Chondrocyte (in vitro differentiated cells): ENCODE measurements around the gene PLXNA4. TPM values are rescaled to one million over a fixed set of nuclear protein-coding genes. Genes with fewer than 3 reads are reported as not detected.

Source experiments
- DNase-seq: peaks from one replicate; pipeline ENCODE4 v3.0.0; 2021; ENCODE audit warnings: mixed read lengths, low spot score
- H3K27ac Mint-ChIP-seq: one replicate; pipeline ENCODE4 v1.8.0; 2021; ENCODE audit warnings: mild to moderate bottlenecking, moderate library complexity, mixed read lengths; ENCODE audit not compliant: unreplicated experiment
- H3K27me3 Mint-ChIP-seq: 2 replicates; pipeline ENCODE4 v1.8.0; 2021; ENCODE audit warnings: low read depth, mixed read lengths
- H3K36me3 Mint-ChIP-seq: 2 replicates; pipeline ENCODE4 v1.8.0; 2021; ENCODE audit warnings: low read depth, mixed read lengths
- H3K4me1 Mint-ChIP-seq: 2 replicates; pipeline ENCODE4 v1.8.0; 2021; ENCODE audit warnings: low read depth, mild to moderate bottlenecking, mixed read lengths
- H3K4me3 Mint-ChIP-seq: one replicate; pipeline ENCODE4 v1.8.0; 2021; ENCODE audit warnings: mild to moderate bottlenecking, moderate library complexity, mixed read lengths; ENCODE audit not compliant: unreplicated experiment
- H3K9me3 Mint-ChIP-seq: 2 replicates; pipeline ENCODE4 v1.8.0; 2021; ENCODE audit warnings: low read depth, mixed read lengths
- CTCF ChIP-seq: fragments of 200-600 bp; sonication (generic); IDR thresholded peaks from 2 replicates; pipeline ENCODE4 v1.5.0; 2021; ENCODE audit warnings: antibody characterized with exemption, mild to moderate bottlenecking, moderate library complexity
- total RNA-seq: library from RNA; stranded (reverse); gene quantifications from 3 replicates; pipeline ENCODE4 v1.2.1, GENCODE V29; 2021

PLXNA4 gene
- total RNA-seq, 1 donor from 2014 or later = 11.3 TPM

GRCh38 chr7:132240821-132241422 lies 335.3 kb downstream of the PLXNA4 start:
- Mint-ChIP-seq H3K27me3 (no peaks in the 10 kb centered on the region), H3K4me1 (peaks cover 3% of the 10 kb centered on the region), H3K4me3 (no peak overlapping the region), H3K36me3 (peaks cover 5% of the 10 kb centered on the region), H3K27ac (no peak overlapping the region), H3K9me3 (peaks cover 8% of the 10 kb centered on the region)
- DNase-seq = no peak
- no peak for TF ChIP-seq CTCF

DNA sequence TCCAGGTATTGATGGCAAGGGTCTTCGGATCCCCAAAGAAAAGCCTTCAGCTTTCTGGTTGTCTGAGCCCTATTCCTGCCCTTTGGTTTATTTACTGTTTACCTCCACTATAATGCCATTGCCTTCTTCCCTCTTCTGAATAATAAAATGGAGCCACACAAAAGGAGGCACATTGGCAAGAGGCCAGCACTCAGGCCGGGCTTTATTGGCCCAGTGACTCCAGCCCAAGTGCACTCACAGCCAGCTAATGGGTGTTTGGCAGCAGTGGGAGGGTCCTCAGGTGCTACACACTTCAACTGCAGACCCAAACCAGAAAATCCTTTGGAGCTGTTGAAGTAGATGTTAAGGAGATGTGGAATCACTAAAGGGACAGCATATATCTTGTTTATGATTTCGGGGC lies 336.0 kb downstream of the PLXNA4 start:
- no peak overlapping the region for H3K4me3 Mint-ChIP-seq
- peaks cover 2% of the 10 kb centered on the region for H3K9me3 Mint-ChIP-seq
- H3K27me3 Mint-ChIP-seq = no peaks in the 10 kb centered on the region
- H3K4me1 Mint-ChIP-seq = peaks cover 3% of the 10 kb centered on the region
- H3K36me3 Mint-ChIP-seq = peaks cover 5% of the 10 kb centered on the region
- H3K27ac Mint-ChIP-seq = no peak overlapping the region
- no peak for TF ChIP-seq CTCF
- no peak for DNase-seq

DNA sequence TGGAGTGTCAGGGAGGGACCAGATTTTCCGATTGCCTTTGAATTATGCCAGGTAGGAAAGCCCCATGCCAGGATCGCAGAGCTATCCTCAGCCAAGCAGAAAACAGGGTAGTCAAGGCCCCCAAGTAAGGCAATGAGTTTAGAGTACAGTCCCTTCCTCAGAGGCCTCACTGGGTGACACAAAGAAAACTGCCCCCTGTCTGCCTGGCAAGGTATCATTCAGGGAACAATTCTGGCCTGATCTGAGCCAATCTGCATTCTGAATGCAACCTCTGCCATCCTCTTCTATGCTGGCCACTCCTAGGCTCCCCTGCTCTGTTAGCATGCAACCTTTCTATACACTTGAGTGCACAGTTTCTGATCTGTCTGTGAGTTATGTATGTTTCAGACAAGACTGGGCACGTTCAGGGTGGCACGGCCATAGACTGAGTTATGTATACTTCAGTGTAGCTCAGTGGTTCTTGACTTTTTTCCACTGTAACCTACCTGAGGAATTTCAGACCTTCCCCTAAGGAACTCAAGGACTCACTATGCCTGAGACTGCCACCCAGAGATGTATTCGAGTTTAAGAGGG lies 336.8 kb downstream of the PLXNA4 start:
- Mint-ChIP-seq H3K36me3 (peaks cover 5% of the 10 kb centered on the region), H3K27me3 (no peaks in the 10 kb centered on the region), H3K27ac (no peak overlapping the region), H3K4me1 (peaks cover 6% of the 10 kb centered on the region), H3K9me3 (no peaks in the 10 kb centered on the region), H3K4me3 (no peak overlapping the region)
- no peak for DNase-seq
- TF ChIP-seq CTCF = no peak

DNA sequence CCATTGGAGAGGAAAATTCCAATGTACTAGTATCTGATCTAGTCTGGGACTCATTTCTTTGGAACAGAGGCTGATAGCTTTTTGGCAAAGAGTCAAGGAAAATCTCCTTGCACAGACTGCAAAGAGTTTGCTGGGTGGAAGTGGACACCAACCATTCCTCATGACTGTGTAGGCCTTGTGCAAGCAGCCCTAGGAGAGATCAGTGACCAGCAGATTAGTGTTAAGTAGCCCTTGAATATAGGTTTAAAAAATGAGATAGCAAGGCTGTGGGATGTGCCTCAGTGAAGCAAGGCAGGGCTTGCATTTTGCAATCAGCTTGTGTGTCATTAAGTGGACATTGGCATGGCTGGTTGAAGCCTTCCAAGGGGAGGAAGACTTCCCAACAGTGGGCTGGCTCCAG lies 341.6 kb downstream of the PLXNA4 start:
- peaks cover 4% of the 10 kb centered on the region for H3K4me1 Mint-ChIP-seq
- no peak for DNase-seq
- no peak for TF ChIP-seq CTCF

GRCh38 chr7:132232406-132232805 lies 343.9 kb downstream of the PLXNA4 start:
- H3K27me3 Mint-ChIP-seq = no peaks in the 10 kb centered on the region
- DNase-seq = no peak
- peaks cover 3% of the 10 kb centered on the region for H3K4me1 Mint-ChIP-seq
- no peak overlapping the region for H3K4me3 Mint-ChIP-seq
- no peak for TF ChIP-seq CTCF
- H3K9me3 Mint-ChIP-seq = no peaks in the 10 kb centered on the region
- H3K27ac Mint-ChIP-seq = no peak overlapping the region
- peaks cover 5% of the 10 kb centered on the region for H3K36me3 Mint-ChIP-seq

More for the DNA sequence above, 341.6 kb downstream of the PLXNA4 start:
- H3K36me3 Mint-ChIP-seq = peaks cover 7% of the 10 kb centered on the region
- no peaks in the 10 kb centered on the region for H3K9me3 Mint-ChIP-seq
- no peak overlapping the region for H3K27ac Mint-ChIP-seq
- H3K27me3 Mint-ChIP-seq = no peaks in the 10 kb centered on the region
- no peak overlapping the region for H3K4me3 Mint-ChIP-seq
